B cell (primary cell): ENCODE measurements around the gene DTD1. TPM values are rescaled to one million over a fixed set of nuclear protein-coding genes. Genes with fewer than 3 reads are reported as not detected.
A peak's percentile ranks its signal among the peaks of the same experiment; 100 is the strongest.

Experiments
- ATAC-seq: fragments of 200-7000 bp; cut with Tn5 transposase; one replicate; pipeline ENCODE4 v1.10.0; 2021; ENCODE audit warnings: low read depth, mild to moderate bottlenecking, moderate number of reproducible peaks, moderate library complexity
- CTCF ChIA-PET: fragments of 350-600 bp; sonication (Branson Sonifier 250); formaldehyde crosslinking; loops from one replicate; lab custom pipeline; 2021; ENCODE audit warnings: antibody characterized with exemption, inconsistent platforms; lab: Charles Lee
- POLR2A ChIA-PET: fragments of 350-600 bp; sonication (Branson Sonifier 250); formaldehyde crosslinking; loops from one replicate; lab custom pipeline; 2021; ENCODE audit warnings: antibody characterized with exemption; lab: Charles Lee
- DNase-seq: peaks from one replicate; pipeline ENCODE4 v3.0.0; 2013
- H2AFZ ChIP-seq: 2 replicates; pipeline ENCODE4 v1.6.1; 2012; ENCODE audit warnings: mild to moderate bottlenecking, low read depth, low read length; ENCODE audit not compliant: insufficient read depth, poor library complexity, severe bottlenecking
- H3K27ac ChIP-seq, 2 donors: 1 replicate in 1 of 2; 2 replicates in 1 of 2; pipeline ENCODE4 v1.5.1; 2012 to 2013; ENCODE audit warnings: low read length in 2 of 2, mild to moderate bottlenecking in 2 of 2, moderate library complexity in 1 of 2
- H3K27me3 ChIP-seq, 4 experiments: fragments of 200-600 bp in 1 of 4; sonication (generic) in 1 of 4; replicated peaks in 1 of 4; 1 replicate in 2 of 4; 2 replicates in 2 of 4; pipeline versions ENCODE4 v1.6.1 to v1.7.0; 2013 to 2016; ENCODE audit warnings: low read length in 3 of 4, mild to moderate bottlenecking in 2 of 4, mixed read lengths in 1 of 4, moderate library complexity in 1 of 4; ENCODE audit not compliant: insufficient read depth in 4 of 4, control insufficient read depth in 3 of 4; ENCODE audit errors: control extremely low read depth in 1 of 4
- H3K36me3 ChIP-seq, 2 experiments: replicated peaks in 1 of 2; 1 replicate in 1 of 2; 2 replicates in 1 of 2; pipeline versions ENCODE4 v1.6.1 to v1.7.1; 2013; ENCODE audit warnings: low read length in 1 of 2; ENCODE audit not compliant: insufficient read depth in 2 of 2, control insufficient read depth in 1 of 2; ENCODE audit errors: control extremely low read depth in 1 of 2, extremely low read depth in 1 of 2
- H3K4me1 ChIP-seq, 2 donors: fragments of 200-600 bp in 1 of 2; sonication (generic) in 1 of 2; 1 replicate in 1 of 2; 2 replicates in 1 of 2; pipeline versions ENCODE4 v1.5.1 to v1.6.1; 2013 to 2017; ENCODE audit warnings: low read length in 2 of 2; ENCODE audit not compliant: control insufficient read depth in 2 of 2, insufficient read depth in 2 of 2
- H3K4me2 ChIP-seq: replicated peaks from 2 replicates; pipeline ENCODE3; 2012; ENCODE audit warnings: mild to moderate bottlenecking, low read depth, low read length; ENCODE audit not compliant: poor library complexity, severe bottlenecking
- H3K4me3 ChIP-seq, 5 experiments: fragments of 200-600 bp in 1 of 5; sonication (generic) in 1 of 5; 1 replicate in 3 of 5; 2 replicates in 2 of 5; pipeline versions ENCODE4 v1.5.1 to v1.7.0; 2011 to 2016; ENCODE audit warnings: low read length in 4 of 5, mild to moderate bottlenecking in 4 of 5, low read depth in 2 of 5, control low read depth in 1 of 5, moderate library complexity in 1 of 5; ENCODE audit not compliant: insufficient read depth in 1 of 5; ENCODE audit errors: control extremely low read depth in 1 of 5, extremely low read depth in 1 of 5
- H3K79me2 ChIP-seq: fragments of 200-600 bp; sonication (generic); one replicate; pipeline ENCODE4 v1.6.0; 2016; ENCODE audit warnings: low read length; ENCODE audit not compliant: control insufficient read depth, insufficient read depth
- H3K9ac ChIP-seq: fragments of 200-600 bp; sonication (generic); 2 replicates; pipeline ENCODE4 v1.6.1; 2017; ENCODE audit warnings: mild to moderate bottlenecking, low read length, moderate library complexity
- H3K9me3 ChIP-seq, 3 donors: one replicate each; pipeline versions ENCODE4 v1.6.1 to v1.7.1; 2013; ENCODE audit warnings: low read length in 2 of 3; ENCODE audit not compliant: control insufficient read depth in 2 of 3, insufficient read depth in 1 of 3; ENCODE audit errors: control extremely low read depth in 1 of 3
- H4K20me1 ChIP-seq: 2 replicates; pipeline ENCODE4 v1.6.0; 2012; ENCODE audit warnings: mild to moderate bottlenecking, low read length; ENCODE audit not compliant: insufficient read depth, control insufficient read depth, poor library complexity, severe bottlenecking
- H3K27ac Mint-ChIP-seq: one replicate; pipeline ENCODE4 v1.8.0; 2021; ENCODE audit warnings: mixed read lengths
- H3K27me3 Mint-ChIP-seq: one replicate; pipeline ENCODE4 v1.8.0; 2021; ENCODE audit warnings: mixed read lengths
- H3K4me1 Mint-ChIP-seq: one replicate; pipeline ENCODE4 v1.8.0; 2021; ENCODE audit warnings: mixed read lengths
- H3K4me3 Mint-ChIP-seq: one replicate; pipeline ENCODE4 v1.8.0; 2021; ENCODE audit warnings: mixed read lengths
- H3K9me3 Mint-ChIP-seq: one replicate; pipeline ENCODE4 v1.8.0; 2022; ENCODE audit warnings: mixed read lengths; ENCODE audit not compliant: insufficient read depth
- CTCF ChIP-seq: fragments of 200-600 bp; IDR thresholded peaks from one replicate; pipeline ENCODE4 v1.8.0; 2022; ENCODE audit warnings: antibody characterized with exemption, mild to moderate bottlenecking
- EZH2 ChIP-seq: IDR thresholded peaks from 2 replicates; pipeline ENCODE4 v1.6.1; 2012; ENCODE audit warnings: borderline replicate concordance, low read depth, mild to moderate bottlenecking, moderate library complexity, low read length; ENCODE audit not compliant: insufficient read depth, poor library complexity, severe bottlenecking
- WGBS: methylation state at CpG from one replicate; pipeline ENCODE4 v1.1.5; 2013; ENCODE audit warnings: missing lambda C conversion rate; ENCODE audit not compliant: insufficient coverage; 5-methylcytosine and 5-hydroxymethylcytosine counted together
- intact Hi-C: fragments of 100-400 bp; cut with micrococcal nuclease; formaldehyde crosslinking; loops from one replicate; pipeline ENCODE4 v1.10.0; 2022
- polyA plus RNA-seq: library from polyadenylated mRNA; depleted of rRNA; stranded (reverse); fragments of >200 nt; gene quantifications from 2 replicates; pipeline ENCODE4 v1.2.3, GENCODE V29; 2012
- total RNA-seq, 2 donors: library from RNA; stranded (reverse); fragments of 120-200 nt in 1 of 2; gene quantifications; 1 replicate in 1 of 2; 2 replicates in 1 of 2; pipeline versions ENCODE4 v1.2.3 to v1.2.4, GENCODE V29; 2013 to 2022

The DTD1 gene
- total and polyA plus RNA-seq, 2 donors (not counting 1 experiment from before 2014, with no cell fraction given): 18.7 to 20.4 TPM

DNA sequence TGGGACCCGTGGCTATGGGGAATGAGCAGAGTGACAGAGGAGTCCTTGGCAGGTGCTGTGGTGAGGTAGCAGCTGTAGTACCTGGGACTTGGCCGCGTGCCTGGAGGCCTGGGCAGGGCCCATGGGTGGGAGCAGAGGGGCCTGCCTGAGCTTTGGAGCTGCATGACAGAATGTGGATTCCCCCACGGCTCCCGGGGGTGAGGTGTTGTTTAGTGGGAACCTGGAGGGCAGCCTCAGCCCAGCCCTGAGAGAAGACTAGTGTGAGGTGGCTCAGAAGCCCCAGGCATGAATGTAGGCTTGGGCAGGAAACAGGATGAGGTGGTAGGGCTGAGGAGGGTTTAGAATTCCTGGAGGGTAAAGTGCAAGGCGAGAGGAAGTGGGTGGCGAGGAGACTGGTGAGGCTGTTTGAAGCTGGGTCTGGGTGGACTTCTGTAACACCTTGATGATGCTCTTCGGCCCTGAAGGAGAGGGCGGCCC lies 139.2 kb downstream of the DTD1 start:
- H3K4me1 Mint-ChIP-seq: peaks cover 42% of the 10 kb centered on the region
- H3K27me3 Mint-ChIP-seq: no peaks in the 10 kb centered on the region
- no peak overlapping the region for H3K4me3 ChIP-seq
- intact Hi-C loops: no loop called here
- POLR2A ChIA-PET: no interaction called here
- H3K27ac ChIP-seq: no peak overlapping the region
- peak overlapping the region; percentile 73 for H3K4me3 Mint-ChIP-seq
- no peak overlapping the region for H3K4me2 ChIP-seq
- H4K20me1 ChIP-seq: no peaks in the 10 kb centered on the region
- H3K36me3 ChIP-seq: no peaks in the 10 kb centered on the region
- peak overlapping the region; percentile 27 for H3K27ac Mint-ChIP-seq
- no peak overlapping the region for H2AFZ ChIP-seq
- ATAC-seq: no peak
- CTCF ChIA-PET: no interaction called here
- H3K79me2 ChIP-seq: peaks cover 4% of the 10 kb centered on the region
- no peaks in the 10 kb centered on the region for H3K9me3 Mint-ChIP-seq
- 98% methylated on average over 8 of the region's 9 CpGs for WGBS
- no peaks in the 10 kb centered on the region for H3K9me3 ChIP-seq
- DNase-seq: no peak
- no peaks in the 10 kb centered on the region for H3K27me3 ChIP-seq
- no peak overlapping the region for H3K9ac ChIP-seq
- TF ChIP-seq EZH2: no peak
- TF ChIP-seq CTCF: no peak
- peaks cover 25 to 33% of the 10 kb centered on the region in 2 donors for H3K4me1 ChIP-seq

DNA sequence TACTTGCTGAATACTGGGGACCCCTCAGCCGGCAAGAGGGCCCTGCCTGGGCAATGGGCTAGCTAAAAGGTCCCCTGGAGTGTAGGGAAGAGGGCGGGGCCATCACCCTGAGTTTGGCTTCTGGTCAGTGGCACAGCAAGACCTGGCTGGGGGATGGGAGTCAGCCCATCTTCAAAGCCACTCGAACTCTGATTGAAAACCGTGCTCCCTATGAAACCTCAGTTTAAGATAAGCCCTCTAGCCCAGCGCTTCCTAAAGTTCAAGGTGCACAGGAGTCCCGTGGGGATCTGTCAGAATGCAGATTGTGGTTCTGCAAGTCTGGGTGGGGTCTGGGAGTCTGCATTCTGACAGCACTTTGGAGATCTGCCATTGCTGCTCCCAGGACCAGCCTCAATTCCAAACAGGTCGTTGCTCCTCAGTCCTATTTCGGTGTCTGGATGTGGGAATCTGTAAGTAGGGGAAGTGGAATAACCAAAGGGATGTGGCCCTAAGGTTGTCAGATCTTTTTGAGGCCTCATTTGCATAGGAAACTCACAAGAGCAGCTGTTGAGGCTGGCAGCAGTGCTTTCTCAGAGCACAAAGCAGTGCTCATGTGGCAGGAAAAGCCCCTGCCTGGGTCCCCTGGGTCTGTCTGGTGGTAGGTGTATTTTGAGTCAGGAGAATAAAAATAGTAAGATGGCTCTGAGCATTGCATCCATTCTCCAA lies 140.5 kb downstream of the DTD1 start:
- H3K4me2 ChIP-seq: peak overlapping the region; percentile 75
- H3K27ac Mint-ChIP-seq: peak overlapping the region; percentile 82

More for the DNA sequence above, 140.5 kb downstream of the DTD1 start:
- Histone ChIP-seq H3K9ac (peak overlapping the region; percentile 46), H3K4me1 (peaks cover 25 to 33% of the 10 kb centered on the region in 2 donors), H3K79me2 (peaks cover 4% of the 10 kb centered on the region), H3K27me3 (no peaks in the 10 kb centered on the region), H3K4me3 (peak overlapping the region in 3 of 5 experiments; percentile 3 to 41 (median 24)), H4K20me1 (no peaks in the 10 kb centered on the region), H3K27ac (peak overlapping the region; percentile 28 to 51), H2AFZ (no peak overlapping the region), H3K36me3 (no peaks in the 10 kb centered on the region), H3K9me3 (no peaks in the 10 kb centered on the region)
- CTCF ChIA-PET: no interaction called here
- POLR2A ChIA-PET: no interaction called here
- peak; percentile 75 for DNase-seq
- Mint-ChIP-seq H3K27me3 (no peaks in the 10 kb centered on the region), H3K9me3 (no peaks in the 10 kb centered on the region), H3K4me1 (peaks cover 42% of the 10 kb centered on the region), H3K4me3 (peak overlapping the region; percentile 87)
- TF ChIP-seq EZH2: no peak
- no peak for TF ChIP-seq CTCF
- intact Hi-C loops: no loop called here
- 34% methylated on average over 6 of the region's 8 CpGs for WGBS
- ATAC-seq: peak; percentile 93
